Superior temporal gyrus (tissue), 1 donor: ENCODE measurements around the gene IQSEC1.

Experiments used
- DNase-seq: peaks from one replicate; pipeline ENCODE4 v3.0.0-alpha.2; 2016; ENCODE audit errors: extremely low spot score

The IQSEC1 gene

GRCh38 chr3:13073326-13074005 is at the start of gene IQSEC1:
Gene IQSEC1 (minus strand): TSS chr3:13073429. CDS start chr3:13073014, 415 bp downstream.
- peak; percentile 76 for DNase-seq

- DNase-seq = no peak
Observed at GRCh38 chr3:13122081-13123012, 49.1 kb upstream of the IQSEC1 start.

- DNase-seq = no peak
Observed at GRCh38 chr3:13121553-13122001, 48.3 kb upstream of the IQSEC1 start.

GRCh38 chr3:13120928-13121552 is 47.8 kb upstream of the IQSEC1 start:
- DNase-seq = no peak

- DNase-seq = no peak
Observed at GRCh38 chr3:13120289-13120927, 47.2 kb upstream of the IQSEC1 start.

- no peak for DNase-seq
Observed at GRCh38 chr3:13119471-13120220, 46.4 kb upstream of the IQSEC1 start.

GRCh38 chr3:13116426-13116825 is 43.2 kb upstream of the IQSEC1 start:
- no peak for DNase-seq

- DNase-seq = no peak
Observed at GRCh38 chr3:13115991-13116390, 42.8 kb upstream of the IQSEC1 start.

- DNase-seq = no peak
Observed at GRCh38 chr3:13115576-13115910, 42.3 kb upstream of the IQSEC1 start.

GRCh38 chr3:13114811-13115575 is 41.8 kb upstream of the IQSEC1 start:
- no peak for DNase-seq

GRCh38 chr3:13113346-13114330 is 40.4 kb upstream of the IQSEC1 start:
- DNase-seq = no peak

GRCh38 chr3:13112521-13113345 is 39.5 kb upstream of the IQSEC1 start:
- DNase-seq = no peak

- no peak for DNase-seq
Observed at GRCh38 chr3:13111873-13112520, 38.8 kb upstream of the IQSEC1 start.

GRCh38 chr3:13111173-13111872 is 38.1 kb upstream of the IQSEC1 start:
- no peak for DNase-seq

GRCh38 chr3:13110678-13111116 is 37.5 kb upstream of the IQSEC1 start:
- DNase-seq = no peak

GRCh38 chr3:13109516-13109915 is 36.3 kb upstream of the IQSEC1 start:
- no peak for DNase-seq

- DNase-seq = no peak
Observed at GRCh38 chr3:13108861-13109260, 35.6 kb upstream of the IQSEC1 start.
